Adrenal gland (tissue), 12 donors: ENCODE results near the gene NR5A1. TPM values are rescaled to one million over a fixed set of nuclear protein-coding genes. Genes with fewer than 3 reads are reported as not detected.
A peak's percentile ranks its signal among the peaks of the same experiment; 100 is the strongest.

Experiments
- DNase-seq, 7 donors: peaks; one replicate each; pipeline ENCODE4 v3.0.0-alpha.2; 2019 to 2020
- H3K27ac ChIP-seq, 5 donors: fragments of 200-600 bp; sonication (generic) in 4 of 5; 1 replicate in 3 of 5; 2 replicates in 2 of 5; pipeline versions ENCODE4 v1.5.1 to v1.8.0; 2016 to 2020; ENCODE audit warnings: mild to moderate bottlenecking in 1 of 5
- H3K27me3 ChIP-seq: fragments of 200-600 bp; 2 replicates; pipeline ENCODE4 v1.8.0; 2021
- H3K36me3 ChIP-seq, 2 donors: fragments of 200-600 bp; replicated peaks in 1 of 2; 1 replicate in 1 of 2; 2 replicates in 1 of 2; pipeline versions ENCODE4 v1.5.1 to v1.8.0; 2018 to 2022
- H3K4me1 ChIP-seq, 2 donors: fragments of 200-600 bp; replicated peaks in 1 of 2; 1 replicate in 1 of 2; 2 replicates in 1 of 2; pipeline versions ENCODE4 v1.5.1 to v1.8.0; 2018 to 2021
- H3K4me3 ChIP-seq, 4 donors: fragments of 200-600 bp; sonication (generic) in 3 of 4; one replicate each; pipeline ENCODE4 v1.5.1; 2016 to 2018
- H3K9me3 ChIP-seq, 3 donors: fragments of 200-600 bp; sonication (generic) in 1 of 3; replicated peaks in 1 of 3; 1 replicate in 2 of 3; 2 replicates in 1 of 3; pipeline versions ENCODE4 v1.5.1 to v1.8.0; 2016 to 2021
- POLR2A ChIP-seq, 2 donors: fragments of 450-650 bp; IDR thresholded peaks; one replicate each; pipeline ENCODE4 v1.6.1; 2017; ENCODE audit warnings: antibody characterized with exemption in 2 of 2, mild to moderate bottlenecking in 2 of 2, moderate library complexity in 1 of 2
- WGBS, 4 donors: extraction: QIAGEN DNeasy Blood & Tissue Kit in 2 of 4; methylation state at CpG; one replicate each; pipeline versions ENCODE4 v1.1.5 to v1.1.7; 2013 to 2017; 5-methylcytosine and 5-hydroxymethylcytosine counted together
- intact Hi-C, 2 donors: fragments of 100-400 bp; cut with DNase I; formaldehyde crosslinking; loops; one replicate each; pipeline versions ENCODE4 v1.14.1 to v1.15.0; 2022 to 2023
- polyA plus RNA-seq, 3 donors: library from polyadenylated mRNA; stranded (reverse); fragments of 200-250 nt in 2 of 3; fragments of 350-450 nt in 1 of 3; fragmentation: Illumina TruSeq in 1 of 3; extraction: RNeasy Lipid Tissue Mini Kit (QIAGEN cat#74804) in 1 of 3; gene quantifications; one replicate each; pipeline ENCODE4 v1.2.3, GENCODE V29; 2013 to 2014
- total RNA-seq, 9 donors: library from RNA; depleted of rRNA in 4 of 9; stranded (reverse); fragments of >200 nt in 4 of 9; fragments of 120-200 nt in 1 of 9; fragmentation: NEBNext Ultra II Directional in 1 of 9; extraction: Animal tissue kit (Norgen Biotek cat#: 25700) in 1 of 9; gene quantifications; one replicate each; pipeline versions ENCODE4 v1.1.0 to v1.2.4, GENCODE V29; 2013 to 2023
- TF ChIP-seq, protein P1 (sequence below), 6 experiments: fragments of 450-650 bp in 4 of 6; fragments of 200-600 bp in 2 of 6; sonication (generic) in 1 of 6; IDR thresholded peaks; 1 replicate in 5 of 6; 2 replicates in 1 of 6; pipeline versions ENCODE4 v1.5.1 to v1.8.0; 2016 to 2021; ENCODE audit warnings: antibody characterized with exemption in 6 of 6, mild to moderate bottlenecking in 2 of 6, moderate library complexity in 1 of 6
- donor health status: healthy with polysubstance abuse.
- donor health status: Bipolar disorder and iron deficiency.
- donor health status: DM: yes; HTN: yes; CAD: no.
- donor health status: DM: no; HTN: no; CAD: no.
- donor health status: DM: no; HTN: no; CAD: no.
- donor health status: DM: yes; HTN: yes; CAD: no.

The NR5A1 gene
- total and polyA plus RNA-seq, 12 donors = 110 to 637 (median 216) TPM

DNA sequence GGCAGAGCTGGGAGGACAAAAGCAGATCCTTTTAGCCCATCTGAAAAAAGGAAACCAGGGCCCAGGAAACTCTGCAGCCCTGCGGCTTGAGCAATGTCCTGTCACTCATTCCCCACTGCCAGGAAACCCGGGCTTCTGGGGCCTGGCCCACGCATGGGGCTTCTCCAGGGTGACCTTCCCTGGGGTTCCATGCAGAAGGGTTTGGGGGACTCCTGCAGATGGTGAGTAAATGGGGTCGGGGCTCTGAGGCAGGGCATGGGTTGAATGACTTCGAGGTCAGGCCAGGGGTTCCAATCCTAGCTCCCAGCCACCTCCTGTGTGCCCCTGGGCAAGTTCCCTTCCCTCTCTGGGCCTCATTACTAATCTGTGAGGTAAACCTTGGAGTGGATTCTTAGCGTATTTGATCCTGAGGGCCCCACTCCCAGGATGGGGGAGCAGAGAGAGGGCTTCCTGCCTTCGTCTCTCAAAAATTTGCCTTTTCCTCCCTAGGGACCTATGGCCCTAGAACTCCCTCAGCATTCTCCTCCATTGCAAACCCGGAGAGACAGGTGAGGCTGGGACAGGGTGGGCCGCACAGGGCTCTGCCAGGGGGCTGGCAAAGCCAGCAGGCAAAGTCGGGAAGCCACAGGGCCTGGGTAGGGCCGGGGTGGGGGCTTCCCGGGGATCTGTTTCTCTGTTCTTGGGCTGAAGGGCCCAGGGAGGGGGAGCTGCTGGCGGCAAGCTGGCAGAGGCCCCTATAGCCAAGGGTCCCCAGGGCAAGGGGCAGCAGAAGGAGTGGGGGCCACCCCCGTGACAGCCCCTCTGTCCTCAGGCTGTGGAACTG, 31.1 kb downstream of the NR5A1 start:
- Histone ChIP-seq H3K36me3 (no peaks in the 10 kb centered on the region), H3K9me3 (no peaks in the 10 kb centered on the region), H3K4me1 (peaks cover 8 to 14% of the 10 kb centered on the region in 2 donors), H3K27me3 (peaks cover 7% of the 10 kb centered on the region), H3K4me3 (no peak overlapping the region), H3K27ac (no peak overlapping the region)
- 69 to 90% (median 77%) methylated on average over 5 to 14 of the region's 14 CpGs for WGBS, 4 donors
- intact Hi-C loops = loop anchor here in 1 of 2 donors (5.0 kb wide), 1 partner anchor 54 kb away; no protein-coding TSS in a partner anchor
- DNase-seq = peak in 1 of 7 donors; percentile 12
- TF ChIP-seq, protein P1, sequence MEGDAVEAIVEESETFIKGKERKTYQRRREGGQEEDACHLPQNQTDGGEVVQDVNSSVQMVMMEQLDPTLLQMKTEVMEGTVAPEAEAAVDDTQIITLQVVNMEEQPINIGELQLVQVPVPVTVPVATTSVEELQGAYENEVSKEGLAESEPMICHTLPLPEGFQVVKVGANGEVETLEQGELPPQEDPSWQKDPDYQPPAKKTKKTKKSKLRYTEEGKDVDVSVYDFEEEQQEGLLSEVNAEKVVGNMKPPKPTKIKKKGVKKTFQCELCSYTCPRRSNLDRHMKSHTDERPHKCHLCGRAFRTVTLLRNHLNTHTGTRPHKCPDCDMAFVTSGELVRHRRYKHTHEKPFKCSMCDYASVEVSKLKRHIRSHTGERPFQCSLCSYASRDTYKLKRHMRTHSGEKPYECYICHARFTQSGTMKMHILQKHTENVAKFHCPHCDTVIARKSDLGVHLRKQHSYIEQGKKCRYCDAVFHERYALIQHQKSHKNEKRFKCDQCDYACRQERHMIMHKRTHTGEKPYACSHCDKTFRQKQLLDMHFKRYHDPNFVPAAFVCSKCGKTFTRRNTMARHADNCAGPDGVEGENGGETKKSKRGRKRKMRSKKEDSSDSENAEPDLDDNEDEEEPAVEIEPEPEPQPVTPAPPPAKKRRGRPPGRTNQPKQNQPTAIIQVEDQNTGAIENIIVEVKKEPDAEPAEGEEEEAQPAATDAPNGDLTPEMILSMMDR (IDR thresholded peaks at IDR 0.05) = no peak
- TF ChIP-seq POLR2A (IDR thresholded peaks at IDR 0.05) = no peak

DNA sequence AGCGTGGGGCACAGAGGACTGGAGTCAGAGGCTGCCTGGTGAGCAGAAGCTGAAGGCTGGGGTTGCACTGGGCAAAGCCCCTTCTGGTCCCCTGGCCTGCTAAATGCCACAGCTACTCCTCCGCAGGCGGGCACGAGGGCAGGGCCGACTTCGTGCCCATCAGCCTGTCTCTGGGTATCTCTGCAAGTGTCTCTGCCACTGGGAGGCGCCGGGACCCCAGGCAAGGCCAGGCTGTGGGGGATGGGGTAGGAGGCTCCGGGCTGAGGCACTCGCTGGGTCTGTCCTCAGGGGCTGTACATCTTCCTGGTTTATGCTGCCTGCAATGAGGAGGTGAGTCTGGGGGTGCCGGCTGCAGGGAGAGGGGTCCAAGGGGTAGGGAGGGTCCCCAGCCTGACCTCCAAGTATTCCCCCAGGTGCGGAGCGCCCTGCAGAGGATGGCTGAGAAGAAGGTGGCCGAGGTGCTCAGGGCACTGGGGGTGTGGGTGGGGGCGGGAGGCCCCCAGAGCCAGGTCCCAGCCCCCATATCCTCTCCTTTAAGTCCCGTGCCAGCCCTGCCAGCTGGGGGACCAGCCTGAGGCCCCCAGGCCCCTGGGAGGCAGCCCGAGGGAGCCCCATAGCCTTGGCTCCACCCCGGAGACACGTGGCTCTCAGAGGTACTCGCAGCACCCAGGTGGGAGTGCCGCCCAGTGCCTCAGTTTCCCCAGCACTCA, 31.9 kb downstream of the NR5A1 start:
- Histone ChIP-seq H3K27ac (no peak overlapping the region), H3K9me3 (no peaks in the 10 kb centered on the region), H3K27me3 (peaks cover 7% of the 10 kb centered on the region), H3K4me3 (no peak overlapping the region), H3K36me3 (no peaks in the 10 kb centered on the region), H3K4me1 (peaks cover 6 to 9% of the 10 kb centered on the region in 2 donors)
- intact Hi-C loops = loop anchor here in 1 of 2 donors (5.0 kb wide), 1 partner anchor 53 kb away; no protein-coding TSS in a partner anchor
- WGBS, 4 donors = 66 to 70% (median 67%) methylated on average over 2 to 21 of the region's 21 CpGs
- TF ChIP-seq, protein P1 (IDR thresholded peaks at IDR 0.05) = no peak
- TF ChIP-seq POLR2A (IDR thresholded peaks at IDR 0.05) = no peak
- no peak for DNase-seq

DNA sequence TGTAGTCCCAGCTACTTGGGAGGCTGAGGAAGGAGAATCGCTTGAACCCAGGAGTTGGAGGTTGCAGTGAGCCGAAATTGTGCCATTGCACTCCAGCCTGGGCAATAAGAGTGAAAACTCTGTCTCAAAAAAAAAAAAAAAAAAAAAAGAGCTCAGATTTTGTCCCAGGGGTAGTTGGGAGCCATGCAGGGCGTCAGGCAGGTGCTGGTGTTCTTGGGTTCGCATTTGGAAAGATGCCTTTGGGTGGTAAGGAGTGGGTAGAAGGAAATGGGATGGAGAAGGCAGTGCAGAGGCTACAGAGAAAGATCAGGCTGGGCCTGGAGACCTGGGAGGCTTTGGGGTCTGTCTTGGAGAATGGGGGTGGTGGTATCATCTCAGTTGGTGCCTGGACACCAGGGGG, 33.0 kb downstream of the NR5A1 start:
- no peak for DNase-seq
- TF ChIP-seq POLR2A (IDR thresholded peaks at IDR 0.05) = no peak
- TF ChIP-seq, protein P1 (IDR thresholded peaks at IDR 0.05) = no peak
- intact Hi-C loops = no loop called here
- Histone ChIP-seq H3K4me1 (peaks cover 6 to 9% of the 10 kb centered on the region in 2 donors), H3K36me3 (no peaks in the 10 kb centered on the region), H3K4me3 (no peak overlapping the region), H3K27me3 (peaks cover 7% of the 10 kb centered on the region), H3K27ac (no peak overlapping the region), H3K9me3 (no peaks in the 10 kb centered on the region)
- 65 to 93% (median 82%) methylated on average over 4 of the region's 4 CpGs for WGBS, 4 donors

DNA sequence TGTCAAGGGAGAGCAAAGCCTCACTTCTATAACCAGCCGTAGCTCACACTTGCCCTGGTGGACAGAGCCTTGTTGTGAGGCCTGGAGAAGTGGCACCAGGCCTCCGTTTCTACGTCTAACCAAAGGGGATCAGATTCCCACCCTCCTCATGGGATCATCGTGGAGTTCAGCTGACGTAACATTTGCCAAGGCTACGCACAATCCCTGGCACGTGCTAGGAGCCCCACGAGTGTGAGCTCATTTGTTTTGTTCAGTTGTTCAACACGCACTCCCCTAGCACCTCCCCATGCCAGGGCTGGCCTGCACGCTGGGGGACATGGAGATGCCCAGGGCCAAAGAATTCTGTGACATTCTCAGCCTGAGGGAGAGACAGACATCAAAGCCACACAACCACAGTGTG, 33.9 kb downstream of the NR5A1 start:
- Histone ChIP-seq H3K4me1 (peaks cover 6 to 9% of the 10 kb centered on the region in 2 donors), H3K27me3 (peaks cover 7% of the 10 kb centered on the region), H3K36me3 (no peaks in the 10 kb centered on the region), H3K9me3 (no peaks in the 10 kb centered on the region), H3K27ac (no peak overlapping the region), H3K4me3 (no peak overlapping the region)
- intact Hi-C loops = no loop called here
- 63 to 78% (median 67%) methylated on average over 9 to 10 of the region's 10 CpGs for WGBS, 4 donors
- DNase-seq = no peak
- no peak for TF ChIP-seq POLR2A (IDR thresholded peaks at IDR 0.05)
- TF ChIP-seq, protein P1 (IDR thresholded peaks at IDR 0.05) = no peak
